MG63 (cell line): ENCODE measurements around the gene APOM. TPM values are rescaled to one million over a fixed set of nuclear protein-coding genes. Genes with fewer than 3 reads are reported as not detected.

Experiments
- DNase-seq: peaks from one replicate; pipeline ENCODE4 v3.0.0-alpha.2; 2020
- H3K27me3 ChIP-seq: fragments of 250-450 bp; sonication (Bioruptor Pico); 2 replicates; pipeline ENCODE4 v1.5.1; 2020; ENCODE audit warnings: mild to moderate bottlenecking, moderate library complexity
- H3K36me3 ChIP-seq: fragments of 250-450 bp; sonication (Bioruptor Pico); 2 replicates; pipeline ENCODE4 v1.5.1; 2020; ENCODE audit warnings: mild to moderate bottlenecking, moderate library complexity
- H3K4me3 ChIP-seq: fragments of 250-450 bp; sonication (Bioruptor Pico); 2 replicates; pipeline ENCODE4 v1.5.1; 2020; ENCODE audit warnings: mild to moderate bottlenecking, moderate library complexity
- H3K9me3 ChIP-seq: fragments of 250-450 bp; sonication (Bioruptor Pico); 2 replicates; pipeline ENCODE4 v1.5.1; 2020; ENCODE audit warnings: mild to moderate bottlenecking, moderate library complexity
- total RNA-seq: library from RNA; depleted of rRNA; stranded (reverse); fragments of >200 nt; shearing (Covaris generic); gene quantifications from 2 replicates; pipeline ENCODE4 v1.2.3, GENCODE V29; 2014; ENCODE audit warnings: low replicate concordance

The APOM gene
- total RNA-seq, 1 experiment from 2014 or later: 0.56 TPM

- Histone ChIP-seq H3K9me3 (no peaks in the 10 kb centered on the region), H3K27me3 (no peaks in the 10 kb centered on the region), H3K4me3 (no peak overlapping the region), H3K36me3 (peaks cover 82% of the 10 kb centered on the region)
- DNase-seq: no peak
Observed at GRCh38 chr6:31626952-31627351, 28.7 kb upstream of the APOM start.

GRCh38 chr6:31627690-31628287, 27.9 kb upstream of the APOM start:
- H3K4me3 ChIP-seq: no peak overlapping the region
- no peaks in the 10 kb centered on the region for H3K27me3 ChIP-seq
- no peak for DNase-seq
- peaks cover 82% of the 10 kb centered on the region for H3K36me3 ChIP-seq
- H3K9me3 ChIP-seq: no peaks in the 10 kb centered on the region

GRCh38 chr6:31629014-31629413, 26.7 kb upstream of the APOM start:
- Histone ChIP-seq H3K4me3 (no peak overlapping the region), H3K27me3 (no peaks in the 10 kb centered on the region)
- DNase-seq: no peak

GRCh38 chr6:31630177-31630934, 25.3 kb upstream of the APOM start:
- no peak for DNase-seq
- H3K9me3 ChIP-seq: no peaks in the 10 kb centered on the region
- H3K36me3 ChIP-seq: peaks cover 75% of the 10 kb centered on the region
- no peak overlapping the region for H3K4me3 ChIP-seq
- no peaks in the 10 kb centered on the region for H3K27me3 ChIP-seq

More at GRCh38 chr6:31629014-31629413, 26.7 kb upstream of the APOM start:
- peaks cover 79% of the 10 kb centered on the region for H3K36me3 ChIP-seq
- H3K9me3 ChIP-seq: no peaks in the 10 kb centered on the region

- Histone ChIP-seq H3K4me3 (no peak overlapping the region), H3K27me3 (no peaks in the 10 kb centered on the region), H3K9me3 (no peaks in the 10 kb centered on the region), H3K36me3 (peaks cover 72% of the 10 kb centered on the region)
- DNase-seq: no peak
Observed at GRCh38 chr6:31631209-31631608, 24.5 kb upstream of the APOM start.

- Histone ChIP-seq H3K27me3 (no peaks in the 10 kb centered on the region), H3K4me3 (no peak overlapping the region), H3K9me3 (no peaks in the 10 kb centered on the region), H3K36me3 (peaks cover 72% of the 10 kb centered on the region)
- DNase-seq: no peak
Observed at GRCh38 chr6:31631681-31632278, 23.9 kb upstream of the APOM start.

- Histone ChIP-seq H3K9me3 (no peaks in the 10 kb centered on the region), H3K36me3 (peaks cover 69% of the 10 kb centered on the region), H3K27me3 (no peaks in the 10 kb centered on the region), H3K4me3 (no peak overlapping the region)
- no peak for DNase-seq
Observed at GRCh38 chr6:31632279-31632946, 23.3 kb upstream of the APOM start.

- DNase-seq: no peak
- Histone ChIP-seq H3K27me3 (no peaks in the 10 kb centered on the region), H3K36me3 (peaks cover 61% of the 10 kb centered on the region), H3K9me3 (no peaks in the 10 kb centered on the region), H3K4me3 (no peak overlapping the region)
Observed at GRCh38 chr6:31633447-31633846, 22.2 kb upstream of the APOM start.

- Histone ChIP-seq H3K27me3 (no peaks in the 10 kb centered on the region), H3K36me3 (peaks cover 54% of the 10 kb centered on the region)
- DNase-seq: no peak
Observed at GRCh38 chr6:31634131-31634530, 21.6 kb upstream of the APOM start.

GRCh38 chr6:31634969-31635575, 20.6 kb upstream of the APOM start:
- Histone ChIP-seq H3K27me3 (no peaks in the 10 kb centered on the region), H3K36me3 (peaks cover 50% of the 10 kb centered on the region), H3K4me3 (no peak overlapping the region), H3K9me3 (no peaks in the 10 kb centered on the region)
- no peak for DNase-seq

More at GRCh38 chr6:31634131-31634530, 21.6 kb upstream of the APOM start:
- Histone ChIP-seq H3K4me3 (no peak overlapping the region), H3K9me3 (no peaks in the 10 kb centered on the region)

- peaks cover 39% of the 10 kb centered on the region for H3K36me3 ChIP-seq
- no peak for DNase-seq
- H3K4me3 ChIP-seq: no peak overlapping the region
- no peaks in the 10 kb centered on the region for H3K9me3 ChIP-seq
- no peaks in the 10 kb centered on the region for H3K27me3 ChIP-seq
Observed at GRCh38 chr6:31636698-31637596, 18.7 kb upstream of the APOM start.

- Histone ChIP-seq H3K9me3 (no peaks in the 10 kb centered on the region), H3K4me3 (no peak overlapping the region), H3K36me3 (peaks cover 23% of the 10 kb centered on the region), H3K27me3 (no peaks in the 10 kb centered on the region)
- no peak for DNase-seq
Observed at GRCh38 chr6:31639043-31639442, 16.7 kb upstream of the APOM start.

- H3K4me3 ChIP-seq: no peak overlapping the region
- no peaks in the 10 kb centered on the region for H3K27me3 ChIP-seq
- no peaks in the 10 kb centered on the region for H3K9me3 ChIP-seq
- DNase-seq: peak; percentile 29
- peaks cover 21% of the 10 kb centered on the region for H3K36me3 ChIP-seq
Observed at GRCh38 chr6:31639449-31639861, 16.2 kb upstream of the APOM start.

- no peaks in the 10 kb centered on the region for H3K9me3 ChIP-seq
- no peak for DNase-seq
Observed at GRCh38 chr6:31640612-31641011, 15.1 kb upstream of the APOM start.

GRCh38 chr6:31641370-31641769, 14.3 kb upstream of the APOM start:
- no peak overlapping the region for H3K4me3 ChIP-seq
- no peaks in the 10 kb centered on the region for H3K9me3 ChIP-seq
- DNase-seq: no peak
- H3K27me3 ChIP-seq: no peaks in the 10 kb centered on the region
- peaks cover 15% of the 10 kb centered on the region for H3K36me3 ChIP-seq

More at GRCh38 chr6:31640612-31641011, 15.1 kb upstream of the APOM start:
- Histone ChIP-seq H3K4me3 (no peak overlapping the region), H3K27me3 (no peaks in the 10 kb centered on the region), H3K36me3 (peaks cover 18% of the 10 kb centered on the region)
